ENCODE data around the gene TIAM2.

TIAM2 gene

GRCh38 chr6:155185544-155185943, 190.4 kb downstream of the TIAM2 start:
- no peak for FAIRE-seq
- DNase-seq (ENCODE audit: insufficient read length) = no peak
- TF ChIP-seq TAF1 (IDR thresholded peaks at IDR 0.05; ENCODE audit: borderline replicate concordance, low read depth, low read length) = no peak

DNA sequence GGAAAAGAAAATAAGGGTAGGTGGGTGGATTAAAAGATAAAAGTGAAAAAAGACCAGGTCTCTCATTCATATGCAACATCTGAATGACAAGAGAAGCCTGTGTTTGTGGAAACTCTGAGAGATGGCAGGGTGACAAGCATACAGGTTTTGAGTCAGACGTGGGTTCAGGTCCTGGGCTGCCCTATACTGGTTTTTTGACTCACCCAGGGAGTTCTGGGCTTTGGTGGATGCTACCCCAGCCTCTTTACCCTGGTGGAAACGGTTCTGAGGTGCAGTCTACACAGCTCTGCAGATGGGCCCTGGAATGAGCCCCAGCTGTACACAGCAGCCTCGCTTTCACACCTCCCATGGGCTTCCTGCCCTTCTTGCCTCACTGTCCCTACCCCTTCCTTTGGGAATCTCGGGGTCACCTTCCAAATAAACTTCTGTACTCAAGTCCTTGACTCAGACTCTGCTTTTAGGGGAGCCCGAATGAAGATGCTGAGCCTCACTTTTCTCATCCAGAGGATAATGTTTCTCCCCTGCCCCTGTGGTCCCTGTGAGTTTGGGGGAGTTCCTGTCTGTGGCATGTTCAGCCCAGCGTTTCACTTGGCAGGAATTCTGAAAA, 191.0 kb downstream of the TIAM2 start:
- FAIRE-seq (peak; percentile 9), DNase-seq (ENCODE audit: insufficient read length) (no peak)
- TF ChIP-seq TAF1 (IDR thresholded peaks at IDR 0.05; ENCODE audit: borderline replicate concordance, low read depth, low read length) (no peak), POLR2A (IDR thresholded peaks at IDR 0.05; ENCODE audit: low read depth, low read length) (no peak), POLR2AphosphoS5 (IDR thresholded peaks at IDR 0.05; ENCODE audit: low read depth, low read length) (no peak)

GRCh38 chr6:155187106-155187505, 192.0 kb downstream of the TIAM2 start:
- no peak for DNase-seq (ENCODE audit: insufficient read length)
- peak; percentile 67 for FAIRE-seq
- TF ChIP-seq TAF1 (IDR thresholded peaks at IDR 0.05; ENCODE audit: borderline replicate concordance, low read depth, low read length) (no peak), POLR2AphosphoS5 (IDR thresholded peaks at IDR 0.05; ENCODE audit: low read depth, low read length) (no peak), POLR2A (IDR thresholded peaks at IDR 0.05; ENCODE audit: low read depth, low read length) (no peak)

- DNase-seq (ENCODE audit: insufficient read length) (no peak), FAIRE-seq (no peak)
- TF ChIP-seq POLR2A (IDR thresholded peaks at IDR 0.05; ENCODE audit: low read depth, low read length) (no peak), POLR2AphosphoS5 (IDR thresholded peaks at IDR 0.05; ENCODE audit: low read depth, low read length) (no peak), TAF1 (IDR thresholded peaks at IDR 0.05; ENCODE audit: borderline replicate concordance, low read depth, low read length) (no peak)
These were observed 193.0 kb downstream of the TIAM2 start for GRCh38 chr6:155187994-155188706.

- FAIRE-seq = peak; percentile 33
- TF ChIP-seq TAF1 (IDR thresholded peaks at IDR 0.05; ENCODE audit: borderline replicate concordance, low read depth, low read length) (no peak), POLR2A (IDR thresholded peaks at IDR 0.05; ENCODE audit: low read depth, low read length) (0 out of 2 replicates have a peak, but pooled peaks have one; percentile 6)
These were observed 193.8 kb downstream of the TIAM2 start for GRCh38 chr6:155188707-155189496.

DNA sequence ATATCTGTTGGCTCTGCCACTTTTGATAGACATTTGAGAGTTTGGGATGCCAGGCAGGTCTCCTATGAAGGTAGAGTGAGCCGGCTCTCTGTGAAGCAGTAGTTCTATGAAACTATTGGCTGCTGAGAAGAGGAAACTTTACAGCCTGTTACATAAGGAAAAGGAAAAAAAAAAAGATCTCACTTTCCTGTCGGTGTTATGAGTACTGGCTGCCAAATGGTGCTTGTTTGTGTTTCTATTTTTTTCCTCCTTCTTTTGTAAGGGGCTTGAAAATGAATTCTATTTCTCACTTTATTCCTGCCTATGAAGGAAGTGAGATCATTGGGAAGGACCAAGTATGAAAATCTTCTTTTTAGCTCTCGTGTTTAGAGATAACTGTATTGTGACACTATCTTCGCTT, 195.6 kb downstream of the TIAM2 start:
- DNase-seq (ENCODE audit: insufficient read length) (no peak), FAIRE-seq (no peak)
- TF ChIP-seq TAF1 (IDR thresholded peaks at IDR 0.05; ENCODE audit: borderline replicate concordance, low read depth, low read length) (no peak), POLR2AphosphoS5 (IDR thresholded peaks at IDR 0.05; ENCODE audit: low read depth, low read length) (no peak; the same call in 1 of the 2 replicates), POLR2A (IDR thresholded peaks at IDR 0.05; ENCODE audit: low read depth, low read length) (no peak)

More at GRCh38 chr6:155188707-155189496, 193.8 kb downstream of the TIAM2 start:
- DNase-seq (ENCODE audit: insufficient read length) = no peak

DNA sequence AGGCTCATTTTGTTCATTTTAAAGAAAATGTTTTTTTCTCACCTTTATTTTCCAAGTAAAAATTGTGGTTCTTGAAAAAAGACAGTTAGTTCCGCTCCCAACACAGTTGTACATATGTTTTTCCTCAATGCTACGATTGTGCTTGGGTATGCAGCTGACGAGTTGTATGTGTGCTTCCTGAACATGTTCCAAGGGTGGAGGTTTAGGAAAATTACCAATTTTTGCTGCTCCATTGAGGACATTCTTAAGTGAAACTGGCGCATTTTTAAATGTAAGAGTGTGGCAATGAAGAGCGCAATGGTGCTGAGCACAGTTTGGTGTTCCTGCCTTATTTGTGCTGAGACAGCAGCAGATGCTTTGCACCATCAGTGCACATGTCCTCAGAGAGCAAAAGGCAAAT, 198.4 kb downstream of the TIAM2 start:
- FAIRE-seq = no peak
- no peak for DNase-seq (ENCODE audit: insufficient read length)
- TF ChIP-seq TAF1 (IDR thresholded peaks at IDR 0.05; ENCODE audit: borderline replicate concordance, low read depth, low read length) (no peak), POLR2AphosphoS5 (IDR thresholded peaks at IDR 0.05; ENCODE audit: low read depth, low read length) (no peak), POLR2A (IDR thresholded peaks at IDR 0.05; ENCODE audit: low read depth, low read length) (no peak)

- no peak for DNase-seq (ENCODE audit: insufficient read length)
- TF ChIP-seq TAF1 (IDR thresholded peaks at IDR 0.05; ENCODE audit: borderline replicate concordance, low read depth, low read length) (no peak), POLR2A (IDR thresholded peaks at IDR 0.05; ENCODE audit: low read depth, low read length) (no peak), POLR2AphosphoS5 (IDR thresholded peaks at IDR 0.05; ENCODE audit: low read depth, low read length) (no peak)
- FAIRE-seq = no peak
These were observed 199.3 kb downstream of the TIAM2 start for GRCh38 chr6:155194399-155194798.

DNA sequence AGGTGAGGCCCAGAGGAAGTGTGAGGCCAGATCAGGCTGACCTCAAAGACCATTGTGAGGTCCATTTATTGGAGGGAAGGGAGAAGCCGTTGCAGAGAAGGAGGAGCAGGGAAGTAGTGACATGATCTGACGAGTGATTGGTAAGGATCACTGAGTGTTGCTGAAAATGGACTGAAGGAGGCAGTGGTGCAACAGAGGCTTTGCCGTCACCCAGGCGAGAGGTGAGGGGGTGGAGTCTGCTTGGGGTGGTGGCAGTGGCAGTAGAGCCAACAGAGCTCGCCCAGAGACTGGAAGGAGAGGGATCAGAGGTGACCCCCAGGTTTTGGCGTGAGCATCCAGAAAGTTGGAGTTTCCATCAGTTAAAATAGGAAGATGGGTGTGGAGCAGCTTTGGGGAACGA, 200.8 kb downstream of the TIAM2 start:
- no peak for TF ChIP-seq TAF1 (IDR thresholded peaks at IDR 0.05; ENCODE audit: borderline replicate concordance, low read depth, low read length)
- TF ChIP-seq POLR2A (IDR thresholded peaks at IDR 0.05; ENCODE audit: low read depth, low read length) = no peak
- no peak for TF ChIP-seq POLR2AphosphoS5 (IDR thresholded peaks at IDR 0.05; ENCODE audit: low read depth, low read length)
- no peak for DNase-seq (ENCODE audit: insufficient read length)
- no peak for FAIRE-seq

DNA sequence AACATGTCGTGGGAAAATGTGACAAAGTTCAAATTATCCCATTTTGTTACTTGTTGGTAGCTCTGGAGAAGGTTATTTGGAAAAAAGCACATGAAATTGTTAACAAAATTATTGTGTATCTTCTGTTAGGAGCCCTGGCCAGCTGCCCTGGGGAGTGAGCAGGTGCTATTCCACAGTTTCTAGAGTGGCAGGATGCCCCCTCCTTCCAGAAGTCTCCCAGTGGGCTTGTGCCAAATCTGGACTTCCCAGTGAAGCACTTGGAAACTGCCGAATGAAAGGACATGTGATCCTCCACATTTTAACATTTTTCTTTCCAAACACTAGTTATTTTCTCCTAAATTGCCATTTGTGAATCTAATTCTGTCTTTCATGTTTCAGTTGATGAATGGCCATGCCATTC, 201.8 kb downstream of the TIAM2 start:
- FAIRE-seq = no peak
- TF ChIP-seq POLR2AphosphoS5 (IDR thresholded peaks at IDR 0.05; ENCODE audit: low read depth, low read length) (no peak), TAF1 (IDR thresholded peaks at IDR 0.05; ENCODE audit: borderline replicate concordance, low read depth, low read length) (no peak), POLR2A (IDR thresholded peaks at IDR 0.05; ENCODE audit: low read depth, low read length) (no peak)
- no peak for DNase-seq (ENCODE audit: insufficient read length)

GRCh38 chr6:155197932-155198331, 202.8 kb downstream of the TIAM2 start:
- TF ChIP-seq POLR2AphosphoS5 (IDR thresholded peaks at IDR 0.05; ENCODE audit: low read depth, low read length) = no peak
- peak; percentile 71 for FAIRE-seq

GRCh38 chr6:155200012-155200411, 204.9 kb downstream of the TIAM2 start:
- TF ChIP-seq POLR2AphosphoS5 (IDR thresholded peaks at IDR 0.05; ENCODE audit: low read depth, low read length) (no peak), POLR2A (IDR thresholded peaks at IDR 0.05; ENCODE audit: low read depth, low read length) (no peak), TAF1 (IDR thresholded peaks at IDR 0.05; ENCODE audit: borderline replicate concordance, low read depth, low read length) (no peak)
- no peak for DNase-seq (ENCODE audit: insufficient read length)
- peak; percentile 14 for FAIRE-seq

More at GRCh38 chr6:155197932-155198331, 202.8 kb downstream of the TIAM2 start:
- no peak for DNase-seq (ENCODE audit: insufficient read length)

Measured in GM12892 (cell line).